Left ventricle myocardium superior (tissue), 1 donor: ENCODE results near the gene TRMT44. TPM values are rescaled to one million over a fixed set of nuclear protein-coding genes. Genes with fewer than 3 reads are reported as not detected.
"Not testable (repeated sequence)": the region's sequence is repeated elsewhere in the genome, so short reads cannot be mapped to it uniquely, and the experiment has no call there.

Source experiments
- ATAC-seq: fragments of 200-7000 bp; cut with Tn5 transposase; one replicate; pipeline ENCODE4 v1.9.1; 2020; ENCODE audit warnings: mild to moderate bottlenecking, moderate library complexity
- DNase-seq: peaks from one replicate; pipeline ENCODE4 v3.0.0-alpha.2; 2020
- intact Hi-C: fragments of 100-400 bp; cut with micrococcal nuclease; formaldehyde crosslinking; loops from one replicate; pipeline ENCODE4 v1.11.0; 2022
- total RNA-seq: library from RNA; stranded (reverse); fragmentation: NEBNext Ultra II Directional; extraction: Animal tissue kit (Norgen Biotek cat#: 25700); gene quantifications from one replicate; pipeline ENCODE4 v1.2.1, GENCODE V29; 2021
- donor health status: DM: no; HTN: yes; CAD: no; lungs with severe emphysema.

TRMT44 gene
- total RNA-seq, 1 donor from 2014 or later, result 8.4 TPM

GRCh38 chr4:8504279-8505007 lies 63.9 kb downstream of the TRMT44 start:
- intact Hi-C loops, result no loop called here
- DNase-seq (no peak), ATAC-seq (peak; percentile 2)

- ATAC-seq (no peak), DNase-seq (no peak)
- intact Hi-C loops, result no loop called here
Measured at GRCh38 chr4:8505229-8505628, 64.7 kb downstream of the TRMT44 start.

GRCh38 chr4:8506006-8506372 lies 65.4 kb downstream of the TRMT44 start:
- intact Hi-C loops, result no loop called here

DNA sequence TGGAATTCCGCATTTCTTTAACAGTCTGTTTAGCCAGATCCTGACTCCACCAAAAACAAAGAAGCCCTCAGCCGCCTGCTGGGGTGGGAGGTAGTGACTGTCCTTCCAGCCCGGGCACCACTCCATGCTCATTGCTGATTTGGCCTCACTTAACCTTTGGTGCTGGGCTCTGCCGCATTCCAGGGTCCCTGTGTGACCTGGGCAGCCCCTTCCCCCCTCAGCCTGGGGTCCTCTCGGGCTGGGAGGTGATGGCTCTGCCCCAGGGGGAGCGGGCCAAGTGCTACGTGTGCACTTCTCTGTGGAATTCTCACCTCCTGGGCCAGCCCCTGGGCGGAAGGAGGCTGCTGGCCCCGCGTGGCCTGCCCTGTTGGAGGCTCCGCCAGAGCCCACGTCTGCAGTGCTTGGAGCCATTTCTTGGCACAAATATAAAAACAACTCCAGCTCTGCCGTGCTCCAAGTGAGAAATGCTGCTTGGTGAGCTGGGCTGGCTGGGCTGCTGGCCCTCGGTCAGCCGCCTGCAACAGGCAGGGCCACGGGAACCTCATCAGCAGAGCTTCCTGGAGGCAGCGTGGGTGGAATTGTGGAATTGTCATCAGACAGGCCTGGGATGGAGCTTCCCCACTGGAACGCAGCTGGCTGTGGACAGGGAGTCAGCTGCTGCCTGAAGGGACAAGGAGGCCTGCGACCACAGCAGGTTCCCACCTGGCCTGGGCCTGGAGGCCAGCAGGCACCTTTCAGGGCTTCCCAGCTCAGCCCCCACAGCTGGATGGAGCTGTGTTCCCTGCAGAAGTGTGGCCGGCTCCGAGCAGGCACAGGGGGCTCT lies 66.0 kb downstream of the TRMT44 start:
- DNase-seq (peak; percentile 76), ATAC-seq (peak; percentile 85)
- intact Hi-C loops, result no loop called here

More at GRCh38 chr4:8506006-8506372, 65.4 kb downstream of the TRMT44 start:
- no peak for DNase-seq
- ATAC-seq, result no peak

- DNase-seq, result no peak
- intact Hi-C loops, result no loop called here
- no peak for ATAC-seq
Measured at GRCh38 chr4:8507196-8507570, 66.6 kb downstream of the TRMT44 start.

GRCh38 chr4:8507624-8508023 lies 67.0 kb downstream of the TRMT44 start:
- DNase-seq (no peak), ATAC-seq (no peak)
- intact Hi-C loops, result no loop called here

DNA sequence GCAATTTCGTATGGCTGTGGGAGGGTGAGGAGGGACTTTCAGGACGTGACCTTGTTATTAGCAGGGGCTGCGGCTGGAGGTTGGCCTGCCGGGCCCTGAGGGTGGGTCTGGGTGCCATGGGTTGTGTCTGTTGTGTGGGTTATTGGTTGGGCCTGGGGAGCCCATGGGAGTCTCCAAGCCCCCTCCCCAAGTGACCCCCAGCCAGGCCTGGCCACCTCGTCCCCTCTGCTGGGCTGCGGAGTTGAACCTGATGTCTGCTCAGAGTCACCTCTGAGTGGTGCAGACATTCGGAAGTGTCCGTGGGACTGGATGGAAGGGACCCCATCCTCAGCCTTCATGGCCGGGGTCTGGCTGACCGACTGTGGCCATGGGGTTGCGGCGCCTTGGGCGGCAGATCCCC lies 67.7 kb downstream of the TRMT44 start:
- DNase-seq (no peak), ATAC-seq (no peak)
- intact Hi-C loops, result no loop called here

DNA sequence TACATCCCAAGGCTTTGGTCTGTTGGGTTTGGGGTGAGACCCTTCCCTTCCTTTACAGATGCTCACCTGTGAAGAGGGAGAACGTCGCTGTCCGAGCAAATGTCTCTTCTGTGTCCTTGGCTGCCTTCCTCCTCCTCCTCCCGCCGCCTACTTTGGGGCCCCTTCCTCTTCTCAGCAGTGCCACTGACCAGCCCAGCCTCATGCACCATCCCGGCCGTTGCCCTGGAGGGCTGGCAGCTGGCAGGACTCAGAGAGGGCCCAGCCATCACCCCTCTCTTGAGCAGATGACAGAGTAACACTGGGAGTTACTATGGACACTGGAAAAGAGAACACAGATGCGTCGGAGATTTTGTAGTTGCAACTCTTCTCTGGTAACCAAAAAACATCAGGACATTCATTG lies 68.2 kb downstream of the TRMT44 start:
- no peak for DNase-seq
- ATAC-seq, result no peak
- intact Hi-C loops, result no loop called here

DNA sequence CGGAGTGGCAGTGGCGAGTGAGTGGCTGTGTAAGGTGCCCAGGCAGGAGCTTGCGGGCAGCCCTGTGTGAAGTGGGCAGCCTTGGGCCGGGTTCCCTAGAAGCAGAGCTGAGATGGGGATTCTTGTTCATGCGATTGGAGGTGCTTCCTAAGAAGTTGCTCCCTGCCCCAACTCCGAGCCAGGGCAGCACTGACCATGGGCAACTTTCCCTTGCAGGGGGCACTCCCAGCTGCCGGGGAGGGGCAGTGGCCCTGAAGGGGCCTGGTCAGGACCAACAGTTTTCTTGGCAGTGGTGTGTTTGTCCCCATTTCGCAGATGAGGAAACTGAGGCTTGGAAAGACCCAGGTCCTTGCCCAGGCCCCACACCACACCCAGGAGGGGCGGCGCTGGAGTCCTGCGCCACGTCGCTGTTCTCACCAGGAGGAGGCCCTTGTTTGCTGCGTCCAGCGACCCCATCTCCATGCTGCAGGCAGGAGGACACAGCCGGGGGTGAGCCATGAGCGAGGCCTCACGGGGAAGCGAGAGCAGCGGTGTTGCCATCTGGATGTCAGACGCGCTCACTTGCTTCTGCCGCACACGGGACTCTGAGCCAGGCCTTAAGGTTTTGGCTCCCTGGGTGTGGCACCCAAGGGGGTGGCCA lies 68.9 kb downstream of the TRMT44 start:
- no peak for DNase-seq
- intact Hi-C loops, result no loop called here
- ATAC-seq, result no peak

DNA sequence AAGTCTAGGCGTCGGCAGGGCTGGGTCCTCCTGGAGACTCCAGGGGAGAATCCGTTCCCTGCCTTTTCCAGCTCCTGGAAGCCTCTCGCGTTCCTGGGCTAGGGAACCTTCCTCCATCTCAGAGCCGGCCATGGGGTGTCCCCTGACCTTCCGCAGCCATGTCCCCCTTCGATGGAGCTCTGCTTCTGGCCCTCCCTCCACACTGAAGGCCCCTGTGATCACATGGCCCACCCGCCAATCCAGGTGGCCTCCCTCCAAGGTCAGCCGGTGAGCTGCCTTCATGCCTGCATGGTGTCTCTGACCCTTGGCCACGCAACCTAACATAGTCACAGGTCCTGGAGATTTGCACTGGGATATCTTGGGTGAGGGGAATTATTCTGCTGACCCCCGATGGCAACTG lies 69.6 kb downstream of the TRMT44 start:
- intact Hi-C loops, result no loop called here
- no peak for ATAC-seq

DNA sequence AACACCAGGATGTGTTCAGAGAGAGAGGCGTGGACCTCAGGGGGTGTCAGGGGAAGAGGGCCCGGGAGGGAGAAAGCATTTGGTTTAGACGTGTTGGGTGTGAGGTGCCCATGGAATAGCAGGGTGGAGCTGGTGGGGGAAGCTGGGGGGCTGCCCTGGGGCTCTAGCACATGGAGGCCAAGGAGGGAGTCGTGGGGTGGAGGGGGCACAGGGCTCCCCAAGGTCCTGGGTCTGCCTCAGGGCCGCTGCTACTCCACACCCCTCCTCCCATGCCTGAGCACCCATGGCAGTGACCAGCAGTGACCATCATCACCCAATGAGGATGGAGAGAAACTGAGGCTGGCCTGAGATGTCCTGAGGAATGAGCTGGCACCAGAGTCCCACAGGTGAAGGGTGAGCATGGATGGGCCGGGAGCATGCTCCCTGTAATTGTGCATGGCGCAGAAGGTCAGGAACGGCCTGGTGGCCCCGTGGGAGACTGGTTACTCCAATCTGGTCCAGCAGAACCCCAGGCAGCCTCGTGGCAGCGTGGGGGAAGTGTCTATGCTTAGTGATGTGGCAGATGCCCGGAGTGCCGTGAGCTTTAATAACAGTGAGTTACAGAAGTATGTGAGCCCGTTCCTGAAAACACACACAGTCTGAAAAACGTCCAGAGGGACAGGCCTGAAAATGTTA lies 70.2 kb downstream of the TRMT44 start:
- DNase-seq (no peak), ATAC-seq (no peak)
- intact Hi-C loops, result no loop called here

More for the DNA sequence above, 69.6 kb downstream of the TRMT44 start:
- no peak for DNase-seq

GRCh38 chr4:8512510-8512909 lies 71.9 kb downstream of the TRMT44 start:
- DNase-seq (no peak), ATAC-seq (no peak)
- intact Hi-C loops, result no loop called here

- DNase-seq, ATAC-seq, intact Hi-C loops: not testable (repeated sequence)
Measured at GRCh38 chr4:8513080-8513479, 72.5 kb downstream of the TRMT44 start.

DNA sequence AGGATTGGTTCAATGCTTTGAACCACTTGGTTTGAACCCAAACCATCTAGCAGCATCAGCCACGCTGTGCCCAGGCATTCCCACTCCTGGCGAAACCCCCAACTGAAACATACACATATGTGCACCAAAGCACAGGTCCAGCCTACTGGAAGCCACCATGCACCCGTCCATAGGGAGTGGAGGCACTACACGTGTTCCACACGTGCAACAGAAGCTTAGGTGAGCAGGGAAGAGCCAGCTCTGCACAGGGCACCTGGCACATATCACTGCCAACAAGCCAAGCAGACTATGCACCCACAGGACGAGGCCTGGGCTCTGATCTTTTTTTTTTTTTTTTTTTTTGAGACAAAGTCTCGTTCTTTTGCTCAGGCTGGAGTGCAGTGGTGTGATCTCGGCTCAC lies 73.4 kb downstream of the TRMT44 start:
- intact Hi-C loops, result no loop called here
- ATAC-seq (no peak), DNase-seq (no peak)

DNA sequence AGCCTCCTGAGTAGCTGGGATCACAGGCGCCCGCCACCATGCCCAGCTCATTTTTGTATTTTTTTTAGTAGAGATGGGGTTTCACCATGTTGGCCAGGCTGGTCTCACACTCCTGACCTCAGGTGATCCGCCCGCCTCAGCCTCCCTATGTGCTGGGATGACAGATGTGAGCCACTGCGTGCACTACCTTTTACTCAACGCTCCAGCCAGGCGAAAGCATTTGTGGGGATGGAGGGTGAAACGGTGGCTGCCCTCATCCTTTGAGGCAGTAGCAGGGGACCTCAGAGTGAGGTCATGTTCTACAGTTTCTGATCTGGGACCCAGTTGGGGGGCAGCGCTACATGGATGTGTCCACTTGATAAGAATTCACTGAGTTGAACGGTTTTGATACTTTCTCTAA lies 73.8 kb downstream of the TRMT44 start:
- intact Hi-C loops, result no loop called here
- ATAC-seq (no peak), DNase-seq (no peak)

GRCh38 chr4:8515316-8516060 lies 74.9 kb downstream of the TRMT44 start:
- ATAC-seq, result no peak
- intact Hi-C loops, result no loop called here
- no peak for DNase-seq

GRCh38 chr4:8516061-8516573 lies 75.5 kb downstream of the TRMT44 start:
- DNase-seq, result no peak
- intact Hi-C loops, result no loop called here
- no peak for ATAC-seq

DNA sequence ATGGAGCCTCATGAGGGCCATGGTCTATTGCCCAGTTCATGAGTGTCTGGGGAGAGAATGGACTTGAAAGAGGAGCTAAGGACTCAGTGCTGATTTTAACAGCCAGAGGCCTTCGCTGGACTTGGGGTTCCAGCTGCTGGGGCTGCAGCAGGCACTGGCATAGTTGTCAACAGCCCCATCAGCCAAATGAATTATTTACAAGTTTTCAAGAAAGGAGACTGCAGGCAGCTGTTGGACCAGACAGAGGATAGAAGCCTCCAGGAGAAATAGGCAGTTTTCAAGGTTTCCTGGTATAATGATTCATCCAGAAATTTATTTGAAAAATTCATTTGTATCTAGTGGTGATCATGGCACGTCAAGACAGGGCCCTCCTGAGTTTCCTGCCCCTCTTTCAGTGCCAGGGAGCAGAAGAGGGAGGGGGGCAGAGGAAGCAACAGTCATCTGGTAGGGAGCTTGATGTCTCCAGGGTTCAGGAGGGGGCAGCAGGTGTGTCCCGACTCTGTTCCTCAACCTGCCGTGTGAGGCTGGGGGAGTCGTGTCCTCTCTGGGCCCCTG lies 76.5 kb downstream of the TRMT44 start:
- intact Hi-C loops, result no loop called here
- no peak for DNase-seq
- ATAC-seq, result no peak

- intact Hi-C loops, result no loop called here
- ATAC-seq (no peak), DNase-seq (no peak)
Measured at GRCh38 chr4:8517946-8518345, 77.4 kb downstream of the TRMT44 start.
